GM19023 (cell line): ENCODE data around the gene MEG3.

Experiments
- ATAC-seq: cut with Tn5 transposase; IDR thresholded peaks from one replicate; pipeline ENCODE4 v1.9.1; 2021; ENCODE audit warnings: mild to moderate bottlenecking, moderate library complexity; ENCODE audit not compliant: unreplicated experiment

The MEG3 gene

GRCh38 chr14:100878271-100879146, 52.6 kb downstream of the MEG3 start:
- ATAC-seq: no peak

GRCh38 chr14:100879194-100879593, 53.3 kb downstream of the MEG3 start:
- no peak for ATAC-seq

GRCh38 chr14:100879782-100880181, 53.9 kb downstream of the MEG3 start:
- ATAC-seq: no peak

GRCh38 chr14:100880271-100881101, 54.6 kb downstream of the MEG3 start:
- no peak for ATAC-seq

GRCh38 chr14:100881211-100882025, 55.5 kb downstream of the MEG3 start:
- ATAC-seq: no peak

GRCh38 chr14:100882026-100882967, 56.4 kb downstream of the MEG3 start:
- no peak for ATAC-seq

- no peak for ATAC-seq
Measured at GRCh38 chr14:100882991-100883788, 57.3 kb downstream of the MEG3 start.

- ATAC-seq: no peak
Measured at GRCh38 chr14:100883789-100884101, 57.8 kb downstream of the MEG3 start.

GRCh38 chr14:100884456-100884855, 58.5 kb downstream of the MEG3 start:
- ATAC-seq: no peak

- ATAC-seq: no peak
Measured at GRCh38 chr14:100885196-100885595, 59.3 kb downstream of the MEG3 start.

- ATAC-seq: no peak
Measured at GRCh38 chr14:100885617-100886016, 59.7 kb downstream of the MEG3 start.

- ATAC-seq: no peak
Measured at GRCh38 chr14:100887728-100888335, 61.9 kb downstream of the MEG3 start.

GRCh38 chr14:100888789-100889315, 62.9 kb downstream of the MEG3 start:
- ATAC-seq: no peak

GRCh38 chr14:100889641-100890040, 63.7 kb downstream of the MEG3 start:
- ATAC-seq: no peak

GRCh38 chr14:100890061-100890850, 64.3 kb downstream of the MEG3 start:
- ATAC-seq: no peak

GRCh38 chr14:100891051-100891450, 65.1 kb downstream of the MEG3 start:
- no peak for ATAC-seq

- no peak for ATAC-seq
Measured at GRCh38 chr14:100891501-100892445, 65.9 kb downstream of the MEG3 start.
